Measurements from ENCODE around the gene KLRD1.
"Not testable (repeated sequence)": the region's sequence is repeated elsewhere in the genome, so short reads cannot be mapped to it uniquely, and the experiment has no call there.

Gene KLRD1

DNA sequence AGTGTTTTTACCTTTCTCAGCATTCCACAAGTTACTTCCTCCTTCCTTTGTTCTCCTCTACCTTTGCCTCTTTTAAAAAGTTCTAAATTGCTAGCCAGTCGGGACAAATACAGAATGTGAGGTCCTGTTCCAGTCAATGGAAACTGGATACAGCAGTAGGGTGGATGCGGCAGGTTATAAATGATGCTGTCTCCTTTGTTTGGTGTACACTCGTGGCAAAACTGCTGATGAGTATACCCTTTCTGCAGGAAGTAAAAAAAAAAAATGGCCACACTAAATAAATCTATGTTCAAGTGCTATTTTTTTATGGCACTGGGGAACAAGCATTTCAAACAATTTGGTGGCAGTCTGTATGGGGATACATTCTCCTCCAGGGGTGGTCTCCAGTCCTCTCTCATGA, 54.7 kb downstream of the KLRD1 start:
- H3K4me1 ChIP-seq (ENCODE audit: control insufficient read depth, insufficient read depth, low read length), result peaks cover 53% of the 10 kb centered on the region
- no peaks in the 10 kb centered on the region for H3K36me3 ChIP-seq (ENCODE audit: control insufficient read depth, insufficient read depth, low read length)
- peaks cover 12% of the 10 kb centered on the region for H3K9me3 ChIP-seq (ENCODE audit: control insufficient read depth, insufficient read depth, low read depth, low read length)
- H3K4me3 ChIP-seq (ENCODE audit: low read depth, low read length), result 0 out of 2 replicates have a peak overlapping the region, but pooled peaks have one; percentile 12
- H3K9ac ChIP-seq (ENCODE audit: low read length), result peak overlapping the region; percentile 25
- H3K27me3 ChIP-seq (ENCODE audit: control insufficient read depth, insufficient read depth, low read length), result no peaks in the 10 kb centered on the region
- H3K27ac ChIP-seq (ENCODE audit: low read depth, low read length), result peak overlapping the region; percentile 21; the same call in 1 of the 2 replicates

DNA sequence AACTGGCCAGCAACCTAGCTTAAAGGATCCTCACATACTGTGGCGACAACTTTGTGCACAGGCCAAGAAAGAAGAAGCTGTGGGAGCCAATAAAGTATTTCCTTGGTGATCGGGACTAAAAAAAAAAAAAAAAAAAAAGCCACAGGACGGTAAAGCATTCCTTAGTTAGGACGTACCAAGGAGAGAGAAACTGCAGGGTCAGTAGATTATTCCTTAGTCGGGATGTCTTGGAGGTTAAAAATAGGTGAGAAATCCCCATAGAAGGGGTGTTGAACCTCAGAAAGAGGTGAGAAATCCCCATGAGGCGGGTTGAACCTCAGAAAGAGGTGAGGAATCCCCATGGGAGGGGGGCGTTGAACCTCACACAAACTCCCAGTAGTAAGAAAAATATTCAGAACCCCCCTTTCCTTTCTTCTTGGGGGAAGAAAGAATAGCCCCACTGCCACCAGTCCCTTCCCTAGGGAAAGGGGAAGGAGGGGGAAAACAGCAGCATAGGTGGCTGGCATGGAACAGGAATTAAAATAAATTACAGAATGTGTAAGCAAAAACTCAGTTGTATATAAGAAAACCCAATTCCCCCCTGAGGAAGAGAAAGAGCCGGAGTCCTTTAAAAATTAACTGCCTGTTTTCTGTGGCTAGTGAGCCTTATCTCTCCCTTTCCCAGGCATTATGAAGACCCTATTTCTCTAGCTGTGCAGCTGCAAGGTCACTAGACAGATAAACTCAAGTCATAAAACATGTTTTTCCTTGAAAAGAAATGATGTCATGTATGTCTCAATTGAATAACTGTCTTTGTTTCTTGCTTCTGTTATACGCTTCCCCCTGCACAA, 55.4 kb downstream of the KLRD1 start:
- no peaks in the 10 kb centered on the region for H3K36me3 ChIP-seq (ENCODE audit: control insufficient read depth, insufficient read depth, low read length)
- H3K27me3 ChIP-seq (ENCODE audit: control insufficient read depth, insufficient read depth, low read length), result no peaks in the 10 kb centered on the region
- peak overlapping the region; percentile 58; the same call in 1 of the 2 replicates for H3K4me3 ChIP-seq (ENCODE audit: low read depth, low read length)
- peaks cover 53% of the 10 kb centered on the region for H3K4me1 ChIP-seq (ENCODE audit: control insufficient read depth, insufficient read depth, low read length)
- peaks cover 11% of the 10 kb centered on the region for H3K9me3 ChIP-seq (ENCODE audit: control insufficient read depth, insufficient read depth, low read depth, low read length)
- peak overlapping the region; percentile 25 for H3K9ac ChIP-seq (ENCODE audit: low read length)
- peak overlapping the region; percentile 21; the same call in 1 of the 2 replicates for H3K27ac ChIP-seq (ENCODE audit: low read depth, low read length)

DNA sequence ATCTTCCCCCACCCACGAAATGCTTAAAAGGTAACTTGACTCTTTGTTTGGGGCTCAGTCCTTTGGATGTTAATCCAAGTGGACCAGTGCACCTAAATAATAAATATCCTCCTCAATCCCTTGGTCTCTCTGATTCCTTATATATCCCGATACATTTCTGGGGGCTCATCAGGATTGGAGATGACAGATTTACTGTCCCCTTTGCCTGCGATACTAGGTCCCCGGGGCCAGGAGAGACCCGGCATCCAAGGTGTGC, 55.9 kb downstream of the KLRD1 start:
- peak overlapping the region; percentile 22 for H3K9ac ChIP-seq (ENCODE audit: low read length)

DNA sequence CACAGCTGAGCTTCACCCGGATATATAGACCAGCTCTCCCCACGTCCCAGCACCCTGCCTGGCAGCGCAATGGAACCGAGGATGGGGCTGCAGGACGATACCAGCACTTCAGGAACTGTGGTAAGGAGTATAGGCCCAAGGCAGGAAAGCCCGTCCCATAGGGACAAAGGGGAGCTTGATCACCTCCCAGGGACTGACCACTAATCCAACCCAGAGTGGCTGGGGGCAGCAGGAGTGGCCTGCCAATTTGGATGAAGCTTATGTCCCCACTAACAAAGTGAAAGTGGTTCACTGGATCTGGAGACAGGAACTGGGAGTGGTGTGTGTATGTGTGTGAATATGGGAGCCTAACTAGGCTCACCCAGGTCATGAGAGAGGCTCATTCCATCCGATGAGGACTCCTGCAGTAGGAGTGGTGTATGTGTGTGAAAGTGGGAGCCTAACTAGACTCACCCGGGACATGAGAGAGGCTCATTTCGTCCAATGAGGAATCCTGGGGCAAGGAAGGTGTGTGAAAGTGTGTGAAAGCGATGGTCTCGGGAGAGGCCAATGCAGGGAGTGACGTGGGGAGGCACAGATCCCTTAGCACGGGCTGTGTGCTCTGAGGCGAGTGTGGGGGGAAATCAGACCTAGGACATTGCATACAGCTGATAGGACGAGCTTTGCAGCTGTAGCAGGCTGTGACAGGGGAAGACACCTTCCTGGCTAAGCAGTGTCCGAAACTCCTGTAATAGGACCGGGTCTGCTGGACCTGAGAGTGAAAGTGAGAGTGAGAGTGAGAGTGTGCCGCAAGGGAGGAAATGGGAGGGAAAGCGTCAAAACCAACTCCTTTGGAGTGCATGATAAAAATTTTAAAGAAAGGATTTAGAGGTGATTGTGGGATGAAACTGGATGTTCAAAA, 56.5 kb downstream of the KLRD1 start:
- Histone ChIP-seq H3K36me3 (ENCODE audit: control insufficient read depth, insufficient read depth, low read length) (no peaks in the 10 kb centered on the region), H3K9ac (ENCODE audit: low read length) (peak overlapping the region; percentile 22), H3K27me3 (ENCODE audit: control insufficient read depth, insufficient read depth, low read length) (no peaks in the 10 kb centered on the region), H3K9me3 (ENCODE audit: control insufficient read depth, insufficient read depth, low read depth, low read length) (peaks cover 10% of the 10 kb centered on the region; the same call in 1 of the 2 replicates), H3K27ac (ENCODE audit: low read depth, low read length) (no peak overlapping the region), H3K4me1 (ENCODE audit: control insufficient read depth, insufficient read depth, low read length) (peaks cover 53% of the 10 kb centered on the region), H3K4me3 (ENCODE audit: low read depth, low read length) (peak overlapping the region; percentile 58)

More for the DNA sequence above, 55.9 kb downstream of the KLRD1 start:
- Histone ChIP-seq H3K4me3 (ENCODE audit: low read depth, low read length) (peak overlapping the region; percentile 58), H3K27me3 (ENCODE audit: control insufficient read depth, insufficient read depth, low read length) (no peaks in the 10 kb centered on the region), H3K4me1 (ENCODE audit: control insufficient read depth, insufficient read depth, low read length) (peaks cover 53% of the 10 kb centered on the region), H3K27ac (ENCODE audit: low read depth, low read length) (no peak overlapping the region), H3K9me3 (ENCODE audit: control insufficient read depth, insufficient read depth, low read depth, low read length) (peaks cover 12% of the 10 kb centered on the region), H3K36me3 (ENCODE audit: control insufficient read depth, insufficient read depth, low read length) (no peaks in the 10 kb centered on the region)

DNA sequence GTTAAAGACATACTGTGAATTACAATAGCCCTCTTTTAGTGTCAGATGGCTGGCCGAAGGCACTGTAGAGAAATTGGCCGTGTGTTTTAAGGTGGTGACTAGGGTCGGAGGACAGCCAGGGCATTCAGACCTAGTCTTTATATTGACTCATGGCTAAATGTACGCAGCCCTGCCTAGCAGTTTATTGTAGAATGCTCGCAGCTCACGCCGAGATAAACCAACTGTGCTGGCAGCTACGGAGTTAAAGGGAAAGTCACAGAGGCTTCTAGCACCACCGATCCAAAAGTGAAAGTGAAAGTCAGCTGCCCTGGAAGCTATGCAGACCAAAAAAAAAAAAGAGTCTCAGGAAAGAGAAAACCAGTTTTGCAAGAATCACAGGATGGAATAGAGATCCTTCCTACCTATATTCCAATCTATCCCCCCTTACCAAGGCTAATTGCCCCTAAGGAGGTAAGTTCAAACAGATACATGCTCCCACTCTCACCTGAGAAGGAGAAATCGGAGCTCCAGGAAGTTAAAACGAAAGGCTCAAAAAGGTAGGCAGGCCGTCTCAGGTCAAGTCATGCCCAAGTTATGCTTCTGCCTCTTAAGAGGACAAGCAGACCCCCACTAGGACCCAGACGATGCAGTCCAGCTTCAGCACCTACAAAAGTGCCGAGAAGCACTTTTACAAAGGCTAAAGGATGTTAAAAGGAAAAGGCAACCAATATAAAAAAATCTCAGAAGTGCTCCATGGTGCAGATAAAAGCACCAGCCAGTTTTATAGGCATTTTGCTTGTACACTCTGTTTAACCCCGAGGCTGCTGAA, 57.3 kb downstream of the KLRD1 start:
- H3K27ac ChIP-seq (ENCODE audit: low read depth, low read length), result no peak overlapping the region; the same call in 1 of the 2 replicates
- no peaks in the 10 kb centered on the region for H3K27me3 ChIP-seq (ENCODE audit: control insufficient read depth, insufficient read depth, low read length)
- peak overlapping the region; percentile 58 for H3K4me3 ChIP-seq (ENCODE audit: low read depth, low read length)
- peak overlapping the region; percentile 22 for H3K9ac ChIP-seq (ENCODE audit: low read length)
- peaks cover 53% of the 10 kb centered on the region for H3K4me1 ChIP-seq (ENCODE audit: control insufficient read depth, insufficient read depth, low read length)
- H3K9me3 ChIP-seq (ENCODE audit: control insufficient read depth, insufficient read depth, low read depth, low read length), result peaks cover 10% of the 10 kb centered on the region; the same call in 1 of the 2 replicates
- no peaks in the 10 kb centered on the region for H3K36me3 ChIP-seq (ENCODE audit: control insufficient read depth, insufficient read depth, low read length)

DNA sequence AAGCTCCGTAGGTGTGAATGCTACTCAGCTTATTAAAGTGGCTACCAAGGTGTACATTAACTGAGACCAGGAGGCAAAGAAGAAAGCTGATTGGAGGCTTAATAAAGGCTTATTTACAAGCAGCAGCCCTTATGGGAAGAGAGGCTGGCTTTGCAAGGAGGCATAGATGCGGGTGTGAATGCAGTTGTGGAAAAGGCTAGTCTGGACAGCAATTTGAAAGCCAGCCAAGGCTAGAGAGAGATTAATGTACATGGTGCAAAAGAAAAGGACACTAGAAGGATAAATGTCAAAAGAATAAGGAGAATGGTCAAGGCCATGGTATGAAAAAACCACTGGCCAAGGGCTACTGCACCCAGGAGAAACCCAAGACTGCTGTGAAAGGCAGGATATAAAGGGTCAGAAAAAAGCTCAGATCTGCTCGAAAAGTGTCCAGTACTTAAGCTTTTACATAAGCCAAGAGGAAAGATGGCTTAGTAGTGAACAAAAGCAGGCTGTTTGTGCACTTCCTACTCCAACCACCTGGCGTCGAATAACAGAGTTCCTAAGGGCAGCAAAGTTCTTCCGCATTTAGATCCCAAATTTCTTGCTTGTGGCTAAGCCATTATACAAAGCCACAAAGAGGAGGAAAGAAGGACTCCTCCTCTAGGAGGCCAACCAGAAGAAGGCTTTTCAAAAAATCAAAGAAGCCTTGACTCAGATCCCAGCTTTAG, 58.2 kb downstream of the KLRD1 start:
- peak overlapping the region; percentile 58 for H3K4me3 ChIP-seq (ENCODE audit: low read depth, low read length)
- H3K27me3 ChIP-seq (ENCODE audit: control insufficient read depth, insufficient read depth, low read length), result no peaks in the 10 kb centered on the region
- peaks cover 51% of the 10 kb centered on the region for H3K4me1 ChIP-seq (ENCODE audit: control insufficient read depth, insufficient read depth, low read length)
- peaks cover 10% of the 10 kb centered on the region; the same call in 1 of the 2 replicates for H3K9me3 ChIP-seq (ENCODE audit: control insufficient read depth, insufficient read depth, low read depth, low read length)
- no peak overlapping the region for H3K9ac ChIP-seq (ENCODE audit: low read length)
- H3K36me3 ChIP-seq (ENCODE audit: control insufficient read depth, insufficient read depth, low read length), result no peaks in the 10 kb centered on the region
- H3K27ac ChIP-seq (ENCODE audit: low read depth, low read length), result no peak overlapping the region

DNA sequence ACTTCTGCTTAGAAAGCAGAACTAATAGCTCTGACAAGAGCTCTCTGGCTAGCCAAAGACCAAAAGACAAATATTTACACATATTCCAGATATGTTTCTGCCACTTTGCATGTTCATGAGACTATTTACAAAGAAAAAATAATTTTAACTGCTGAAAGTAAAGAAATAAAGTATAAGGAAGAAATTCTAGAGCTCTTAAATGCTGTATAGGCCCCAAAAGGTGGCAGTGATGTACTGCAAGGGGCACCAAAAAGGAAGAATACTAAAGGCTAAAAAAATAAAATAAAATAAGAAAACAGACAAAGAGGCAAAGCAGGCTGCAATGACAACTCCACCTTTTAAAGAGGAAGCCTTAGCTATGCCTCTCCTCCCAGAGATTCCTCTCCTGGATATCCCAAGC, 59.2 kb downstream of the KLRD1 start:
- H3K27me3 ChIP-seq (ENCODE audit: control insufficient read depth, insufficient read depth, low read length), result no peaks in the 10 kb centered on the region
- H3K9me3 ChIP-seq (ENCODE audit: control insufficient read depth, insufficient read depth, low read depth, low read length), result peaks cover 10% of the 10 kb centered on the region; the same call in 1 of the 2 replicates
- H3K9ac ChIP-seq (ENCODE audit: low read length), result no peak overlapping the region
- peaks cover 45% of the 10 kb centered on the region for H3K4me1 ChIP-seq (ENCODE audit: control insufficient read depth, insufficient read depth, low read length)
- H3K27ac ChIP-seq (ENCODE audit: low read depth, low read length), result no peak overlapping the region
- H3K36me3 ChIP-seq (ENCODE audit: control insufficient read depth, insufficient read depth, low read length), result no peaks in the 10 kb centered on the region
- no peak overlapping the region for H3K4me3 ChIP-seq (ENCODE audit: low read depth, low read length)

DNA sequence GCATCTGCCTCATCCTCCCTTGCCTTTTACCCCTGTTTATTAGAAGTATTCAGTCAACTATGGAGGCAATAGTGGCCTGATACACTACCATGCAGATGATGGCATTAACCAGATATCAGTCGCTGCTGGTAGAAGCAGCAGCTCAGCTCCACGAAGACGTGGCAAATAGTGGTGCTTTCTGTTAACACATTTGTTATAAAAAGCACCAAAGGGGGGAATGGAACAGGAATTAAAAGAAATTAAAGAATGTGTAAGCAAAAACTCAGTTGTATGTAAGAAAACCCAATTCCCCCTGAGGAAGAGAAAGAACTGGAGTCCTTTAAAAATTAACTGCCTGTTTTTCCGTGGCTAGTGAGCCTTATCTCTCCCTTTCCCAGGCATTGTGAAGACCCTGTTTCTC, 60.0 kb downstream of the KLRD1 start:
- H3K36me3 ChIP-seq (ENCODE audit: control insufficient read depth, insufficient read depth, low read length); H3K9ac ChIP-seq (ENCODE audit: low read length); H3K27ac ChIP-seq (ENCODE audit: low read depth, low read length); H3K4me3 ChIP-seq (ENCODE audit: low read depth, low read length); H3K27me3 ChIP-seq (ENCODE audit: control insufficient read depth, insufficient read depth, low read length): not testable (repeated sequence)
- peaks cover 10% of the 10 kb centered on the region; the same call in 1 of the 2 replicates for H3K9me3 ChIP-seq (ENCODE audit: control insufficient read depth, insufficient read depth, low read depth, low read length)
- H3K4me1 ChIP-seq (ENCODE audit: control insufficient read depth, insufficient read depth, low read length), result peaks cover 45% of the 10 kb centered on the region

DNA sequence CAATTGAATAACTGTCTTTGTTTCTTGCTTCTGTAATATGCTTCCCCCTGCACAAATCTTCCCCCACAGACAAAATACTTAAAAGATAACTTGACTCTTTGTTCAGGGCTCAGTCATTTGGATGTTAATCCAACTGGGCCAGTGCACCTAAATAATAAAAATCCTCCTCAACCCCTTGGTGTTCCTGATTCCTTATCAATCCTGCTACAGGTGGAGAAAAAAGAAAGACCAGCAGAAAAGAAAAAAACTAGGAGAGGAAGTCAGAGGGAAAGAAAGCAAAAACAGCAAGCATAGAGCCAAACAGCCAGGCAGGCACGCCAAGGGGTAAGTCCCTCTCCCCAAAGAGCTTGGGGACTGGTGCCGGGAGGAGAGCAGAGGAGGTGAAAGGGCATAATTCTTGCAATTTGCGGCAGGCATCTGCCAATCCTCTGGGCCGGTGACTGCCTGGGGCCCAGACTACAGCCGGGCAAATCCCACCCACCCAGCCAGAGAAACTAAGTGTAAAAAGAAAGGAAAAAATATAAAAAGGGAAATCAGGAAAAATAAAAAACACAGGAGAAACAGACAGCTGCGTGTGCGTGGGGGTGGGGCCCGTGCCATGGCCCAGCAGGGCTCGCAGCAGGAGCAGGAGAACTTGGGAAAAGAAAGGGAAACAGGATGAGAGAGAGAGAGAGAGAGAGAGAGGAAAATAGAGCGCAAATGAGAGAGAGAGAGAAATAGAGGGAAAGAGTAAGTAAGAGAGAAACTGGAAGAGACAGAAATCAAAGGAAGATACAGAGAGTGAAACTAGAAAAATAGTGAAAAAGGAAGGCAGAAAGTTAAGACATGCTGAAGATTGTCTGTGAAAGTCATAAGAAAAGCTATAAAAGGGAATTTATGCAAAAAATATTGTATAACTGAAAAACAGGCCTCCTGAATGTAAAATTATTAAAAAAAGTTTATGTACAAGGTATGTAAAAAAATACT, 60.8 kb downstream of the KLRD1 start:
- Histone ChIP-seq H3K27me3 (ENCODE audit: control insufficient read depth, insufficient read depth, low read length) (no peaks in the 10 kb centered on the region), H3K9ac (ENCODE audit: low read length) (no peak overlapping the region), H3K36me3 (ENCODE audit: control insufficient read depth, insufficient read depth, low read length) (no peaks in the 10 kb centered on the region), H3K4me3 (ENCODE audit: low read depth, low read length) (no peak overlapping the region), H3K4me1 (ENCODE audit: control insufficient read depth, insufficient read depth, low read length) (peaks cover 40% of the 10 kb centered on the region), H3K9me3 (ENCODE audit: control insufficient read depth, insufficient read depth, low read depth, low read length) (peaks cover 10% of the 10 kb centered on the region; the same call in 1 of the 2 replicates), H3K27ac (ENCODE audit: low read depth, low read length) (no peak overlapping the region)

Measured in HUES6 (cell line).